Neural progenitor cell (in vitro differentiated cells): ENCODE results near the gene CNTNAP3. TPM values are rescaled to one million over a fixed set of nuclear protein-coding genes. Genes with fewer than 3 reads are reported as not detected.
A peak's percentile ranks its signal among the peaks of the same experiment; 100 is the strongest.
"Not testable (repeated sequence)": the region's sequence is repeated elsewhere in the genome, so short reads cannot be mapped to it uniquely, and the experiment has no call there.

Experiments
- DNase-seq: peaks from one replicate; pipeline ENCODE4 v3.0.0-alpha.2; 2016; ENCODE audit warnings: low spot score
- H2AFZ ChIP-seq: fragments of 200-600 bp; sonication (generic); replicated peaks from 2 replicates; pipeline ENCODE4 v1.6.1; 2016; ENCODE audit warnings: antibody characterized with exemption
- H3F3A ChIP-seq: fragments of 200-600 bp; sonication (generic); 2 replicates; pipeline ENCODE4 v1.6.1; 2016; ENCODE audit warnings: antibody characterized with exemption, low read depth
- H3K27ac ChIP-seq: fragments of 200-600 bp; sonication (generic); 2 replicates; pipeline ENCODE4 v1.5.1; 2016; ENCODE audit warnings: mild to moderate bottlenecking
- H3K27me3 ChIP-seq: fragments of 200-600 bp; sonication (generic); 2 replicates; pipeline ENCODE4 v1.6.1; 2016; ENCODE audit warnings: mild to moderate bottlenecking, moderate library complexity
- H3K36me3 ChIP-seq: fragments of 200-600 bp; sonication (generic); 2 replicates; pipeline ENCODE4 v1.5.1; 2016
- H3K4me1 ChIP-seq: fragments of 200-600 bp; sonication (generic); 2 replicates; pipeline ENCODE4 v1.6.1; 2016; ENCODE audit warnings: mixed run types
- H3K4me2 ChIP-seq: fragments of 200-600 bp; sonication (generic); 2 replicates; pipeline ENCODE4 v1.6.1; 2016
- H3K4me3 ChIP-seq: fragments of 200-600 bp; sonication (generic); 2 replicates; pipeline ENCODE4 v1.5.1; 2016
- H3K79me2 ChIP-seq: fragments of 200-600 bp; sonication (generic); 2 replicates; pipeline ENCODE4 v1.6.1; 2016; ENCODE audit warnings: low read depth
- H3K9ac ChIP-seq: fragments of 200-600 bp; sonication (generic); 2 replicates; pipeline ENCODE4 v1.6.1; 2016
- H3K9me3 ChIP-seq: fragments of 200-600 bp; sonication (generic); 2 replicates; pipeline ENCODE4 v1.5.1; 2016; ENCODE audit warnings: low read depth
- H4K20me1 ChIP-seq: fragments of 200-600 bp; sonication (generic); 2 replicates; pipeline ENCODE4 v1.6.1; 2016; ENCODE audit warnings: low read depth
- H3K27ac Mint-ChIP-seq: 3 replicates; pipeline ENCODE4 v1.8.0; 2021; ENCODE audit warnings: mixed read lengths
- H3K27me3 Mint-ChIP-seq: 2 replicates; pipeline ENCODE4 v1.8.0; 2022; ENCODE audit warnings: low read depth, mild to moderate bottlenecking, inconsistent platforms, moderate library complexity, mixed read lengths; ENCODE audit not compliant: insufficient read depth
- H3K36me3 Mint-ChIP-seq: 3 replicates; pipeline ENCODE4 v1.8.0; 2021; ENCODE audit warnings: mixed read lengths
- H3K4me1 Mint-ChIP-seq: 3 replicates; pipeline ENCODE4 v1.8.0; 2021; ENCODE audit warnings: mixed read lengths
- H3K4me3 Mint-ChIP-seq: 3 replicates; pipeline ENCODE4 v1.8.0; 2021; ENCODE audit warnings: mild to moderate bottlenecking, moderate library complexity, mixed read lengths
- H3K9me3 Mint-ChIP-seq: 3 replicates; pipeline ENCODE4 v1.8.0; 2020; ENCODE audit warnings: mixed read lengths
- CTCF ChIP-seq: fragments of 200-600 bp; sonication (generic); IDR thresholded peaks from 2 replicates; pipeline ENCODE4 v1.5.1; 2017; ENCODE audit warnings: antibody characterized with exemption, mild to moderate bottlenecking
- total RNA-seq: library from RNA; depleted of rRNA; stranded (reverse); fragments of >200 nt; gene quantifications from 2 replicates; pipeline ENCODE4 v1.2.3, GENCODE V29; 2015; ENCODE audit warnings: low replicate concordance

CNTNAP3 gene
- total RNA-seq, 1 donor from 2014 or later: 25.8 TPM

GRCh38 chr9:39078621-39079256 lies 209.2 kb downstream of the CNTNAP3 start:
- not testable (repeated sequence) for H3K4me1 ChIP-seq, H3F3A ChIP-seq, H3K79me2 ChIP-seq, H3K27ac ChIP-seq, H3K4me1 Mint-ChIP-seq, H3K27me3 Mint-ChIP-seq, H3K36me3 ChIP-seq, H3K36me3 Mint-ChIP-seq, H2AFZ ChIP-seq, H3K9me3 ChIP-seq, H4K20me1 ChIP-seq, H3K27me3 ChIP-seq, H3K27ac Mint-ChIP-seq, H3K4me3 Mint-ChIP-seq, H3K9me3 Mint-ChIP-seq, H3K9ac ChIP-seq
- Histone ChIP-seq H3K4me2 (peak overlapping the region; percentile 70), H3K4me3 (peak overlapping the region; percentile 40)
- peak; percentile 44 for TF ChIP-seq CTCF
- DNase-seq: peak; percentile 68

- not testable (repeated sequence) for DNase-seq, H3K79me2 ChIP-seq, H3K9me3 ChIP-seq, H3K9me3 Mint-ChIP-seq, H3K36me3 Mint-ChIP-seq, H3K4me1 ChIP-seq, H3K27ac Mint-ChIP-seq, H3K4me2 ChIP-seq, H3K4me3 Mint-ChIP-seq, H3F3A ChIP-seq, H3K36me3 ChIP-seq, H3K27ac ChIP-seq, H2AFZ ChIP-seq, H3K4me1 Mint-ChIP-seq, H3K27me3 ChIP-seq, H3K27me3 Mint-ChIP-seq, H3K9ac ChIP-seq, H3K4me3 ChIP-seq, H4K20me1 ChIP-seq
Observed at GRCh38 chr9:39073537-39073936, 214.4 kb downstream of the CNTNAP3 start.

- not testable (repeated sequence) for H3K4me2 ChIP-seq, H3K27me3 Mint-ChIP-seq, H3F3A ChIP-seq, H3K9me3 ChIP-seq, H2AFZ ChIP-seq, H3K27me3 ChIP-seq, H3K4me1 Mint-ChIP-seq, H3K36me3 Mint-ChIP-seq, H4K20me1 ChIP-seq, DNase-seq, H3K9ac ChIP-seq, H3K9me3 Mint-ChIP-seq, H3K4me3 ChIP-seq, H3K27ac ChIP-seq, H3K36me3 ChIP-seq, H3K27ac Mint-ChIP-seq, H3K4me1 ChIP-seq, H3K4me3 Mint-ChIP-seq, H3K79me2 ChIP-seq
Observed at GRCh38 chr9:39067683-39068082, 220.3 kb downstream of the CNTNAP3 start.

- not testable (repeated sequence) for H3K9me3 ChIP-seq, H3K9ac ChIP-seq, H3K79me2 ChIP-seq, H3K27ac Mint-ChIP-seq, H3F3A ChIP-seq, H3K4me1 ChIP-seq, H2AFZ ChIP-seq, H3K9me3 Mint-ChIP-seq, H4K20me1 ChIP-seq, H3K27ac ChIP-seq, H3K36me3 ChIP-seq, H3K36me3 Mint-ChIP-seq, H3K4me1 Mint-ChIP-seq, DNase-seq, H3K4me3 Mint-ChIP-seq, H3K4me3 ChIP-seq, H3K27me3 Mint-ChIP-seq, H3K27me3 ChIP-seq, H3K4me2 ChIP-seq
Observed at GRCh38 chr9:39062966-39063365, 225.0 kb downstream of the CNTNAP3 start.

GRCh38 chr9:39054453-39054852 lies 233.5 kb downstream of the CNTNAP3 start:
- H3K27me3 Mint-ChIP-seq, H3K36me3 ChIP-seq, H3K9me3 Mint-ChIP-seq, H2AFZ ChIP-seq, H4K20me1 ChIP-seq, H3K4me2 ChIP-seq, H3K9me3 ChIP-seq, H3K27ac Mint-ChIP-seq, H3K4me3 ChIP-seq, H3K79me2 ChIP-seq, H3K36me3 Mint-ChIP-seq, H3K4me3 Mint-ChIP-seq, H3K4me1 ChIP-seq, H3K27ac ChIP-seq, H3F3A ChIP-seq, DNase-seq, H3K27me3 ChIP-seq, H3K9ac ChIP-seq, H3K4me1 Mint-ChIP-seq: not testable (repeated sequence)

GRCh38 chr9:39046833-39047232 lies 241.1 kb downstream of the CNTNAP3 start:
- H3K9me3 Mint-ChIP-seq, H3K27ac ChIP-seq, H3K4me3 Mint-ChIP-seq, H3K27ac Mint-ChIP-seq, H3K79me2 ChIP-seq, H4K20me1 ChIP-seq, H3K9ac ChIP-seq, H3K27me3 Mint-ChIP-seq, H3K4me2 ChIP-seq, H2AFZ ChIP-seq, H3K4me3 ChIP-seq, H3K9me3 ChIP-seq, H3K27me3 ChIP-seq, H3K4me1 Mint-ChIP-seq, H3K4me1 ChIP-seq, H3K36me3 ChIP-seq, H3K36me3 Mint-ChIP-seq, H3F3A ChIP-seq: not testable (repeated sequence)
- peak; percentile 6 for DNase-seq

GRCh38 chr9:39042352-39042803 lies 245.6 kb downstream of the CNTNAP3 start:
- H3K36me3 Mint-ChIP-seq: not testable (repeated sequence)

GRCh38 chr9:39041774-39042173 lies 246.2 kb downstream of the CNTNAP3 start:
- H4K20me1 ChIP-seq, H3K27me3 Mint-ChIP-seq, H3K4me3 ChIP-seq, DNase-seq, H3K9ac ChIP-seq, H3K36me3 ChIP-seq, H3K4me1 ChIP-seq, H3K9me3 ChIP-seq, H3K4me1 Mint-ChIP-seq, H3F3A ChIP-seq, H3K9me3 Mint-ChIP-seq, H3K27ac ChIP-seq, H3K4me3 Mint-ChIP-seq, H3K27me3 ChIP-seq, H3K36me3 Mint-ChIP-seq, H3K27ac Mint-ChIP-seq, H3K4me2 ChIP-seq, H2AFZ ChIP-seq, H3K79me2 ChIP-seq: not testable (repeated sequence)

More at GRCh38 chr9:39042352-39042803, 245.6 kb downstream of the CNTNAP3 start:
- H3K4me1 ChIP-seq, DNase-seq, H3K4me2 ChIP-seq, H3K27me3 ChIP-seq, H3K4me3 Mint-ChIP-seq, H3K79me2 ChIP-seq, H3K4me3 ChIP-seq, H2AFZ ChIP-seq, H3K9me3 Mint-ChIP-seq, H3K9me3 ChIP-seq, H3K4me1 Mint-ChIP-seq, H3K27ac Mint-ChIP-seq, H3F3A ChIP-seq, H3K27me3 Mint-ChIP-seq, H3K9ac ChIP-seq, H4K20me1 ChIP-seq, H3K36me3 ChIP-seq, H3K27ac ChIP-seq: not testable (repeated sequence)
